K562 (cell line): ENCODE data around the gene OLFML2A. TPM values are rescaled to one million over a fixed set of nuclear protein-coding genes. Genes with fewer than 3 reads are reported as not detected.

Experiments
- BCL6 ChIP-seq: fragments of 250-450 bp; sonication (Bioruptor Pico); IDR thresholded peaks from 2 replicates; pipeline ENCODE4 v1.4.0; 2020
- CAMTA2 ChIP-seq: fragments of 250-450 bp; sonication (Bioruptor Pico); conservative IDR thresholded peaks from 2 replicates; pipeline ENCODE4 v1.5.1; 2022
- CREM ChIP-seq: IDR thresholded peaks from 2 replicates; pipeline ENCODE4 v1.6.1; 2014; ENCODE audit warnings: antibody characterized with exemption, low read depth
- DACH1 ChIP-seq: fragments of 450-650 bp; IDR thresholded peaks from 2 replicates; pipeline ENCODE4 v1.6.1; 2018; ENCODE audit not compliant: partially characterized antibody
- ETV1 ChIP-seq: fragments of 450-650 bp; conservative IDR thresholded peaks from 2 replicates; pipeline ENCODE4 v1.6.1; 2016; ENCODE audit warnings: missing genetic modification characterization, control low read depth, low read depth, missing compliant biosample characterization
- JUN ChIP-seq, 2 experiments: sonication (generic) in 1 of 2; formaldehyde crosslinking in 1 of 2; IDR thresholded peaks; 2 replicates each; pipeline versions ENCODE4 v1.6.1 to v1.8.0; 2012 to 2022; ENCODE audit warnings: borderline replicate concordance in 2 of 2, mild to moderate bottlenecking in 2 of 2, improper control_type of control experiment in 1 of 2, low read depth in 1 of 2, low read length in 1 of 2, missing genetic modification reagents in 1 of 2
- NRF1 ChIP-seq, 2 experiments: fragments of 450-650 bp; IDR thresholded peaks in 1 of 2; conservative IDR thresholded peaks in 1 of 2; 2 replicates each; pipeline ENCODE4 v1.6.1; 2014; ENCODE audit warnings: mild to moderate bottlenecking in 2 of 2
- PHF20 ChIP-seq: fragments of 450-650 bp; IDR thresholded peaks from 2 replicates; pipeline ENCODE4 v1.6.1; 2018; ENCODE audit not compliant: partially characterized antibody
- PHF21A ChIP-seq: fragments of 450-650 bp; IDR thresholded peaks from 2 replicates; pipeline ENCODE4 v1.6.1; 2017; ENCODE audit warnings: low read depth, borderline replicate concordance
- POLR3G ChIP-seq: IDR thresholded peaks from 2 replicates; pipeline ENCODE4 v1.6.1; 2011; ENCODE audit not compliant: insufficient read length, insufficient replicate concordance; ENCODE audit errors: extremely low read depth
- SRSF1 ChIP-seq: fragments of 200-400 bp; formaldehyde crosslinking; IDR thresholded peaks from 2 replicates; pipeline ENCODE4 v1.6.1; 2017; ENCODE audit warnings: mild to moderate bottlenecking, low read depth, low read length, moderate library complexity
- TCF7 ChIP-seq: sonication (generic); IDR thresholded peaks from 2 replicates; pipeline ENCODE4 v1.6.1; 2016; ENCODE audit warnings: antibody characterized with exemption, borderline replicate concordance
- TFAM ChIP-seq: fragments of 250-450 bp; sonication (Bioruptor Pico); conservative IDR thresholded peaks from 2 replicates; pipeline ENCODE4 v1.5.0; 2021; ENCODE audit warnings: mild to moderate bottlenecking, moderate library complexity
- TRIM24 ChIP-seq, 2 experiments: fragments of 450-650 bp; IDR thresholded peaks; 2 replicates each; pipeline ENCODE4 v1.6.1; 2016
- polyA plus RNA-seq, 8 experiments: library from polyadenylated mRNA; depleted of rRNA in 4 of 8; stranded (reverse) in 5 of 8; unstranded in 3 of 8; fragments of >200 nt; fragmentation: Nextera tagmentation in 2 of 8; fragmentation: Illumina TruSeq in 1 of 8; extraction: Ambion mirVana in 2 of 8; extraction: Trizol in 1 of 8; gene quantifications; 2 replicates each; pipeline versions ENCODE4 v1.2.1 to v1.2.3, GENCODE V29; 2011 to 2014; ENCODE audit warnings: inconsistent platforms in 1 of 8, missing spikeins in 1 of 8
- total RNA-seq, 7 experiments: library from RNA; depleted of rRNA in 6 of 7; stranded (reverse); fragments of >200 nt in 6 of 7; fragmentation: Illumina TruSeq in 2 of 7; extraction: Trizol in 2 of 7; gene quantifications; 2 replicates each; pipeline versions ENCODE4 v1.2.1 to v1.2.3, GENCODE V29; 2011 to 2021; ENCODE audit warnings: low replicate concordance in 1 of 7
- TF ChIP-seq, protein P1 (sequence below): fragments of 250-450 bp; sonication (Bioruptor Pico); IDR thresholded peaks from 2 replicates; pipeline ENCODE4 v1.4.0; 2020; ENCODE audit warnings: mild to moderate bottlenecking, moderate library complexity
- TF ChIP-seq, protein P2 (sequence below): fragments of 250-450 bp; sonication (Bioruptor Pico); IDR thresholded peaks from 2 replicates; pipeline ENCODE4 v1.8.0; 2022; ENCODE audit warnings: inconsistent platforms, mild to moderate bottlenecking, moderate library complexity, borderline replicate concordance
- TF ChIP-seq, protein P3 (sequence below): sonication (generic); formaldehyde crosslinking; IDR thresholded peaks from 2 replicates; pipeline ENCODE4 v1.8.1; 2023; ENCODE audit warnings: mild to moderate bottlenecking, missing genetic modification reagents
- TF ChIP-seq, protein P4 (sequence below): sonication (generic); formaldehyde crosslinking; IDR thresholded peaks from 2 replicates; pipeline ENCODE4 v1.9.0; 2022; ENCODE audit warnings: mild to moderate bottlenecking, missing genetic modification reagents
- TF ChIP-seq, protein P5 (sequence below), 2 experiments: fragments of 450-650 bp in 1 of 2; sonication (generic) in 1 of 2; formaldehyde crosslinking; conservative IDR thresholded peaks; 2 replicates each; pipeline versions ENCODE4 v1.4.0 to v1.8.1; 2020 to 2022; ENCODE audit warnings: mild to moderate bottlenecking in 1 of 2, missing genetic modification reagents in 1 of 2

OLFML2A gene
- total and polyA plus RNA-seq, 9 of the 15 experiments (the other 6 are each of a cell fraction or from before 2014, with no cell fraction given): 0.16 TPM; not detected in 8

DNA sequence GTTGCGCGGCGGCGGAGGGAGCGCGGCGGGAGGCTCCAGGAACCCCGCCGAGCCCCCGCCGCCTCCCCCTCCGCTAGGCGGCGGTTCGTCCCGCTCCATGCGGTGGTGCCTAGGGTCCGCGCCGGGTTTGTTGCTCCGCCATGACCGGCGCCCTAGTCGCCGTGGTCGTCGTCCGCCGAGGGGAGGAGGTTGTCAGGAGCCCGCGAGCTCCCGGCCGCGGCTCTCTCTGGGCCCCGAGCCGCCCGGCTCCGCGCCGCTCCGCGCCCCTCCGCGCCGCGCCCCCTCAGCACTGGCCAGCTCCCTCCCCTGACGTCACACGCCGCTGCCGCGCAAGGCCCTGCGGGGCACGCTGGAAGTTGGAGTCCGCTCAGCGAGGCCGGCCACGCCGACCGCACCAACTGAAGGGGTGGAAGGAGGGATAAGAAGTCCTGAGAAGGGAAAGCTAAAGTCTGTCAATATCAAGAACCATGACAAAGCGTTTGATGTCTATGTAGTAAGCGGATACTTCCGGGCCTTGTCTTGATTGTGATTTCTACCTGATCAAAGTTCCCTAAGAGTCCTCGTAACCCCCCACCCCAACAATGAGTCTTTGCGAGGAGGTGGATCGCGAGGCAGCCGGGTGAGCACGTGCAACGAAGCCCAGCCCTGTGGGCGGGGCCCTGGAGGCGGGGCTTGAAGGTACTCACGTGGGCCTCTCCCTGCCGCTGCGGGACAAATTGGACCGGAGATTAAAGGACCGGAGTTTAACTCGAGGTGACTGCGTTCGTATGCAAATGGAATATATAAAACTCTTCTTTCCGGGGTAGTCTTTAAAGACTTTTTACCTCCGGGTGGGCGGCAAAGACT is 5.7 kb upstream of the OLFML2A start, which contains the start of gene NR6A1 (continued):
- TF ChIP-seq, protein P1, sequence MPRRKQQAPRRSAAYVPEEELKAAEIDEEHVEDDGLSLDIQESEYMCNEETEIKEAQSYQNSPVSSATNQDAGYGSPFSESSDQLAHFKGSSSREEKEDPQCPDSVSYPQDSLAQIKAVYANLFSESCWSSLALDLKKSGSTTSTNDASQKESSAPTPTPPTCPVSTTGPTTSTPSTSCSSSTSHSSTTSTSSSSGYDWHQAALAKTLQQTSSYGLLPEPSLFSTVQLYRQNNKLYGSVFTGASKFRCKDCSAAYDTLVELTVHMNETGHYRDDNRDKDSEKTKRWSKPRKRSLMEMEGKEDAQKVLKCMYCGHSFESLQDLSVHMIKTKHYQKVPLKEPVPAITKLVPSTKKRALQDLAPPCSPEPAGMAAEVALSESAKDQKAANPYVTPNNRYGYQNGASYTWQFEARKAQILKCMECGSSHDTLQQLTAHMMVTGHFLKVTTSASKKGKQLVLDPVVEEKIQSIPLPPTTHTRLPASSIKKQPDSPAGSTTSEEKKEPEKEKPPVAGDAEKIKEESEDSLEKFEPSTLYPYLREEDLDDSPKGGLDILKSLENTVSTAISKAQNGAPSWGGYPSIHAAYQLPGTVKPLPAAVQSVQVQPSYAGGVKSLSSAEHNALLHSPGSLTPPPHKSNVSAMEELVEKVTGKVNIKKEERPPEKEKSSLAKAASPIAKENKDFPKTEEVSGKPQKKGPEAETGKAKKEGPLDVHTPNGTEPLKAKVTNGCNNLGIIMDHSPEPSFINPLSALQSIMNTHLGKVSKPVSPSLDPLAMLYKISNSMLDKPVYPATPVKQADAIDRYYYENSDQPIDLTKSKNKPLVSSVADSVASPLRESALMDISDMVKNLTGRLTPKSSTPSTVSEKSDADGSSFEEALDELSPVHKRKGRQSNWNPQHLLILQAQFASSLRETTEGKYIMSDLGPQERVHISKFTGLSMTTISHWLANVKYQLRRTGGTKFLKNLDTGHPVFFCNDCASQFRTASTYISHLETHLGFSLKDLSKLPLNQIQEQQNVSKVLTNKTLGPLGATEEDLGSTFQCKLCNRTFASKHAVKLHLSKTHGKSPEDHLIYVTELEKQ (CRISPR knock-in tag): no peak
- no peak for TF ChIP-seq PHF21A
- TF ChIP-seq SRSF1: no peak
- no peak for TF ChIP-seq BCL6 (CRISPR knock-in tag)
- no peak; the same call in 1 of the 2 replicates for TF ChIP-seq JUN (IDR thresholded peaks at IDR 0.05; ENCODE audit: borderline replicate concordance, low read depth, low read length)
- peak; percentile 90 for TF ChIP-seq JUN (CRISPR knock-in tag; IDR thresholded peaks at IDR 0.05; ENCODE audit: borderline replicate concordance)
- TF ChIP-seq, protein P2, sequence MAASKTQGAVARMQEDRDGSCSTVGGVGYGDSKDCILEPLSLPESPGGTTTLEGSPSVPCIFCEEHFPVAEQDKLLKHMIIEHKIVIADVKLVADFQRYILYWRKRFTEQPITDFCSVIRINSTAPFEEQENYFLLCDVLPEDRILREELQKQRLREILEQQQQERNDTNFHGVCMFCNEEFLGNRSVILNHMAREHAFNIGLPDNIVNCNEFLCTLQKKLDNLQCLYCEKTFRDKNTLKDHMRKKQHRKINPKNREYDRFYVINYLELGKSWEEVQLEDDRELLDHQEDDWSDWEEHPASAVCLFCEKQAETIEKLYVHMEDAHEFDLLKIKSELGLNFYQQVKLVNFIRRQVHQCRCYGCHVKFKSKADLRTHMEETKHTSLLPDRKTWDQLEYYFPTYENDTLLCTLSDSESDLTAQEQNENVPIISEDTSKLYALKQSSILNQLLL (CRISPR knock-in tag): no peak
- TF ChIP-seq NRF1 (conservative IDR thresholded peaks at IDR 0.05 in 1 of 2, IDR thresholded peaks at IDR 0.05 in 1 of 2): peak; percentile 78 to 83
- no peak for TF ChIP-seq DACH1
- TF ChIP-seq TFAM (CRISPR knock-in tag): no peak
- TF ChIP-seq, protein P3, sequence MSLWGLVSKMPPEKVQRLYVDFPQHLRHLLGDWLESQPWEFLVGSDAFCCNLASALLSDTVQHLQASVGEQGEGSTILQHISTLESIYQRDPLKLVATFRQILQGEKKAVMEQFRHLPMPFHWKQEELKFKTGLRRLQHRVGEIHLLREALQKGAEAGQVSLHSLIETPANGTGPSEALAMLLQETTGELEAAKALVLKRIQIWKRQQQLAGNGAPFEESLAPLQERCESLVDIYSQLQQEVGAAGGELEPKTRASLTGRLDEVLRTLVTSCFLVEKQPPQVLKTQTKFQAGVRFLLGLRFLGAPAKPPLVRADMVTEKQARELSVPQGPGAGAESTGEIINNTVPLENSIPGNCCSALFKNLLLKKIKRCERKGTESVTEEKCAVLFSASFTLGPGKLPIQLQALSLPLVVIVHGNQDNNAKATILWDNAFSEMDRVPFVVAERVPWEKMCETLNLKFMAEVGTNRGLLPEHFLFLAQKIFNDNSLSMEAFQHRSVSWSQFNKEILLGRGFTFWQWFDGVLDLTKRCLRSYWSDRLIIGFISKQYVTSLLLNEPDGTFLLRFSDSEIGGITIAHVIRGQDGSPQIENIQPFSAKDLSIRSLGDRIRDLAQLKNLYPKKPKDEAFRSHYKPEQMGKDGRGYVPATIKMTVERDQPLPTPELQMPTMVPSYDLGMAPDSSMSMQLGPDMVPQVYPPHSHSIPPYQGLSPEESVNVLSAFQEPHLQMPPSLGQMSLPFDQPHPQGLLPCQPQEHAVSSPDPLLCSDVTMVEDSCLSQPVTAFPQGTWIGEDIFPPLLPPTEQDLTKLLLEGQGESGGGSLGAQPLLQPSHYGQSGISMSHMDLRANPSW (CRISPR knock-in tag): no peak
- TF ChIP-seq PHF20: no peak
- TF ChIP-seq CREM: peak; percentile 97
- TF ChIP-seq, protein P4, sequence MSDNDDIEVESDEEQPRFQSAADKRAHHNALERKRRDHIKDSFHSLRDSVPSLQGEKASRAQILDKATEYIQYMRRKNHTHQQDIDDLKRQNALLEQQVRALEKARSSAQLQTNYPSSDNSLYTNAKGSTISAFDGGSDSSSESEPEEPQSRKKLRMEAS: peak; percentile 84
- no peak for TF ChIP-seq POLR3G
- no peak for TF ChIP-seq TCF7
- TF ChIP-seq ETV1: no peak
- no peak for TF ChIP-seq CAMTA2 (CRISPR knock-in tag)
- peak in 1 of 2 experiments; percentile 50; a peak in 1 of 4 replicates for TF ChIP-seq TRIM24 (IDR thresholded peaks at IDR 0.05)
- TF ChIP-seq, protein P5, sequence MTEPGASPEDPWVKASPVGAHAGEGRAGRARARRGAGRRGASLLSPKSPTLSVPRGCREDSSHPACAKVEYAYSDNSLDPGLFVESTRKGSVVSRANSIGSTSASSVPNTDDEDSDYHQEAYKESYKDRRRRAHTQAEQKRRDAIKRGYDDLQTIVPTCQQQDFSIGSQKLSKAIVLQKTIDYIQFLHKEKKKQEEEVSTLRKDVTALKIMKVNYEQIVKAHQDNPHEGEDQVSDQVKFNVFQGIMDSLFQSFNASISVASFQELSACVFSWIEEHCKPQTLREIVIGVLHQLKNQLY (CRISPR knock-in tag; conservative IDR thresholded peaks at IDR 0.05): 0 out of 4 replicates have a peak, but pooled peaks of 1 of the 2 experiments have one; percentile 24
